HCT116 (cell line): Measurements from ENCODE around the gene IVD. TPM values are rescaled to one million over a fixed set of nuclear protein-coding genes. Genes with fewer than 3 reads are reported as not detected.

Experiments used
- ATAC-seq: fragments of 200-7000 bp; cut with Tn5 transposase; 2 replicates; pipeline ENCODE4 v1.9.1; 2020; ENCODE audit warnings: mild to moderate bottlenecking, moderate library complexity
- BruUV-seq: library from RNA; stranded (reverse); fragments of 400-500 nt; replicated peaks from 2 replicates; lab custom pipeline; 2021; lab: Mats Ljungman, UMichigan
- CTCF ChIA-PET: fragments of 300-600 bp; sonication (Branson Sonifier 250); formaldehyde crosslinking; loops from one replicate; lab custom pipeline; 2021; ENCODE audit warnings: antibody characterized with exemption; lab: Charles Lee
- POLR2A ChIA-PET: fragments of 300-600, 350-600 bp; sonication (Branson Sonifier 250); formaldehyde crosslinking; loops from one replicate; lab custom pipeline; 2021; ENCODE audit warnings: antibody characterized with exemption; lab: Charles Lee
- RAD21 ChIA-PET, 2 experiments: fragments of 300-600 bp; sonication (Branson Sonifier 250); formaldehyde crosslinking; loops; one replicate each; lab custom pipeline; 2023; ENCODE audit warnings: low total read pairs in 2 of 2; ENCODE audit not compliant: uncharacterized antibody in 2 of 2, unreplicated experiment in 2 of 2, low non-redundant PET in 1 of 2; lab: Charles Lee
- DNase-seq: peaks from one replicate; pipeline ENCODE4 v3.0.0-alpha.2; 2010; ENCODE audit warnings: low read depth, low spot score
- H2AFZ ChIP-seq: fragments of 200-600 bp; shearing (Covaris generic), sonication (generic); 2 replicates; pipeline ENCODE4 v1.6.1; 2017; ENCODE audit warnings: low read depth, mixed run types, mixed read lengths, antibody characterized with exemption, low read length; ENCODE audit not compliant: poor library complexity, severe bottlenecking
- H3K27ac ChIP-seq: 2 replicates; pipeline ENCODE4 v1.5.1; 2012; ENCODE audit warnings: low read depth, low read length
- H3K27me3 ChIP-seq: fragments of 200-600 bp; sonication (generic); 2 replicates; pipeline ENCODE4 v1.6.1; 2016; ENCODE audit warnings: mixed run types, low read length, mixed read lengths; ENCODE audit not compliant: insufficient read depth
- H3K36me3 ChIP-seq, 2 experiments: fragments of 200-500 bp in 1 of 2; fragments of 200-600 bp in 1 of 2; sonication (Bioruptor generic) in 1 of 2; sonication (generic) in 1 of 2; 2 replicates each; pipeline versions ENCODE4 v1.5.1 to v1.6.1; 2014 to 2016; ENCODE audit warnings: low read length in 2 of 2, inconsistent platforms in 1 of 2, mixed read lengths in 1 of 2, mixed run types in 1 of 2; ENCODE audit not compliant: insufficient read depth in 2 of 2, control insufficient read depth in 1 of 2
- H3K4me1 ChIP-seq, 2 experiments: fragments of 200-600 bp in 1 of 2; sonication (generic) in 1 of 2; 2 replicates each; pipeline versions ENCODE4 v1.5.1 to v1.6.1; 2012 to 2017; ENCODE audit warnings: low read length in 2 of 2, inconsistent platforms in 1 of 2, mild to moderate bottlenecking in 1 of 2, mixed read lengths in 1 of 2, mixed run types in 1 of 2, moderate library complexity in 1 of 2; ENCODE audit not compliant: insufficient read depth in 2 of 2, control insufficient read depth in 1 of 2
- H3K4me2 ChIP-seq: fragments of 200-600 bp; sonication (generic); 2 replicates; pipeline ENCODE4 v1.6.1; 2017; ENCODE audit warnings: mixed run types, low read length, mixed read lengths
- H3K4me3 ChIP-seq, 2 experiments: fragments of 200-600 bp in 1 of 2; sonication (generic) in 1 of 2; replicated peaks in 1 of 2; 2 replicates each; pipeline ENCODE4 v1.5.1; 2011 to 2016; ENCODE audit warnings: low read length in 2 of 2, control low read depth in 1 of 2, low read depth in 1 of 2, mild to moderate bottlenecking in 1 of 2, mixed read lengths in 1 of 2, mixed run types in 1 of 2
- H3K79me2 ChIP-seq: fragments of 200-600 bp; sonication (generic); 2 replicates; pipeline ENCODE4 v1.6.1; 2017; ENCODE audit warnings: mild to moderate bottlenecking, mixed run types, low read length, moderate library complexity, mixed read lengths; ENCODE audit not compliant: insufficient read depth
- H3K9ac ChIP-seq: fragments of 200-600 bp; sonication (generic); 2 replicates; pipeline ENCODE4 v1.6.1; 2016; ENCODE audit warnings: low read length, mixed read lengths
- H3K9me2 ChIP-seq: fragments of 200-600 bp; sonication (generic), shearing (Covaris generic); 2 replicates; pipeline ENCODE4 v1.6.1; 2017; ENCODE audit warnings: mixed run types, mild to moderate bottlenecking, moderate library complexity; ENCODE audit not compliant: insufficient read depth
- H3K9me3 ChIP-seq, 2 experiments: fragments of 200-500 bp in 1 of 2; fragments of 200-600 bp in 1 of 2; sonication (Bioruptor generic) in 1 of 2; sonication (generic) in 1 of 2; 2 replicates each; pipeline ENCODE4 v1.6.1; 2014 to 2017; ENCODE audit warnings: low read length in 2 of 2, mixed read lengths in 2 of 2, inconsistent platforms in 1 of 2, low read depth in 1 of 2, mild to moderate bottlenecking in 1 of 2, mixed run types in 1 of 2, moderate library complexity in 1 of 2; ENCODE audit not compliant: control insufficient read depth in 1 of 2, insufficient read depth in 1 of 2
- H4K20me1 ChIP-seq: fragments of 200-600 bp; sonication (generic), shearing (Covaris generic); 2 replicates; pipeline ENCODE4 v1.6.1; 2017; ENCODE audit warnings: mixed run types, mild to moderate bottlenecking, moderate library complexity; ENCODE audit not compliant: insufficient read depth
- ATF3 ChIP-seq: IDR thresholded peaks from 2 replicates; pipeline ENCODE4 v1.6.1; 2012
- CBX3 ChIP-seq: IDR thresholded peaks from 2 replicates; pipeline ENCODE4 v1.6.1; 2012; ENCODE audit warnings: low read depth
- CTCF ChIP-seq, 3 experiments: fragments of 200-600 bp in 1 of 3; sonication (generic) in 1 of 3; IDR thresholded peaks in 2 of 3; conservative IDR thresholded peaks in 1 of 3; 2 replicates each; pipeline ENCODE4 v1.5.1; 2012 to 2017; ENCODE audit warnings: low read depth in 2 of 3, low read length in 2 of 3, antibody characterized with exemption in 1 of 3, borderline replicate concordance in 1 of 3, control low read depth in 1 of 3, mild to moderate bottlenecking in 1 of 3, mixed read lengths in 1 of 3, mixed run types in 1 of 3, moderate library complexity in 1 of 3; ENCODE audit not compliant: insufficient read depth in 1 of 3
- EGR1 ChIP-seq: IDR thresholded peaks from 2 replicates; pipeline ENCODE4 v1.6.1; 2012; ENCODE audit warnings: low read depth
- ELF1 ChIP-seq: IDR thresholded peaks from 2 replicates; pipeline ENCODE4 v1.6.1; 2012; ENCODE audit warnings: low read depth, borderline replicate concordance
- EZH2 ChIP-seq: fragments of 200-600 bp; sonication (generic); IDR thresholded peaks from 2 replicates; pipeline ENCODE4 v1.6.1; 2017; ENCODE audit warnings: antibody characterized with exemption, mixed run types
- EZH2phosphoT487 ChIP-seq: fragments of 200-600 bp; IDR thresholded peaks from 2 replicates; pipeline ENCODE4 v1.6.1; 2018; ENCODE audit warnings: antibody characterized with exemption, borderline replicate concordance
- FOSL1 ChIP-seq: IDR thresholded peaks from 2 replicates; pipeline ENCODE4 v1.6.1; 2012; ENCODE audit warnings: low read depth
- JUND ChIP-seq: IDR thresholded peaks from 2 replicates; pipeline ENCODE4 v1.6.1; 2012
- POLR2A ChIP-seq: IDR thresholded peaks from 2 replicates; pipeline ENCODE4 v1.7.0; 2011; ENCODE audit warnings: borderline replicate concordance; ENCODE audit not compliant: insufficient read depth, insufficient read length; ENCODE audit errors: extremely low read depth
- RAD21 ChIP-seq: IDR thresholded peaks from 2 replicates; pipeline ENCODE4 v1.6.1; 2012; ENCODE audit warnings: low read depth, mild to moderate bottlenecking
- SIN3A ChIP-seq: IDR thresholded peaks from 2 replicates; pipeline ENCODE4 v1.6.1; 2012; ENCODE audit warnings: low read depth
- SP1 ChIP-seq: IDR thresholded peaks from 2 replicates; pipeline ENCODE4 v1.6.1; 2012; ENCODE audit warnings: low read depth
- SRF ChIP-seq: IDR thresholded peaks from 2 replicates; pipeline ENCODE4 v1.6.1; 2012; ENCODE audit warnings: low read depth
- ZBTB33 ChIP-seq: IDR thresholded peaks from 2 replicates; pipeline ENCODE4 v1.6.1; 2011; ENCODE audit warnings: mild to moderate bottlenecking, low read length, moderate library complexity; ENCODE audit not compliant: insufficient replicate concordance; ENCODE audit errors: extremely low read depth
- ZNF274 ChIP-seq: fragments of 200-500 bp; sonication (Bioruptor generic); IDR thresholded peaks from 2 replicates; pipeline ENCODE4 v1.6.1; 2014; ENCODE audit warnings: mild to moderate bottlenecking, low read depth, low read length, inconsistent platforms
- intact Hi-C: fragments of 100-400 bp; cut with micrococcal nuclease; formaldehyde crosslinking; loops from 2 replicates; pipeline ENCODE4 v1.10.0; 2022
- total RNA-seq: library from RNA; stranded (reverse); gene quantifications from one replicate; pipeline ENCODE4 v1.2.1, GENCODE V29; 2021; ENCODE audit not compliant: unreplicated experiment

IVD gene
- total RNA-seq, 1 experiment from 2014 or later = 65.6 TPM

GRCh38 chr15:40361640-40362039, 44.0 kb upstream of the IVD start:
- no peaks in the 10 kb centered on the region for H3K36me3 ChIP-seq
- POLR2A ChIA-PET = no interaction called here
- no peak overlapping the region for H3K9ac ChIP-seq
- DNase-seq = no peak
- H3K4me1 ChIP-seq = peaks cover 10 to 18% of the 10 kb centered on the region in 2 experiments
- no peak overlapping the region for H3K4me2 ChIP-seq
- no peaks in the 10 kb centered on the region for H3K79me2 ChIP-seq
- BruUV-seq = no TSS peak
- no peak for TF ChIP-seq EZH2
- no peak for TF ChIP-seq ELF1
- no peak for TF ChIP-seq SP1
- no peak for TF ChIP-seq ZBTB33
- TF ChIP-seq EGR1 = no peak
- TF ChIP-seq JUND = no peak
- TF ChIP-seq SIN3A = no peak
- no peak for TF ChIP-seq CBX3
- TF ChIP-seq CTCF (IDR thresholded peaks at IDR 0.05 in 2 of 3, conservative IDR thresholded peaks at IDR 0.05 in 1 of 3; ENCODE audit: borderline replicate concordance in 1 of 3, insufficient read depth in 1 of 3, low read depth in 2 of 3, low read length in 2 of 3) = no peak
- no peak for TF ChIP-seq ATF3
- TF ChIP-seq EZH2phosphoT487 = no peak
- TF ChIP-seq SRF = no peak
- TF ChIP-seq POLR2A = no peak
- no peak for TF ChIP-seq RAD21
- TF ChIP-seq FOSL1 = no peak
- TF ChIP-seq ZNF274 = no peak
- TF ChIP-seq, all 23 proteins: peak for 0
- CTCF ChIA-PET = no interaction called here
- no peak overlapping the region for H3K27ac ChIP-seq
- H3K27me3 ChIP-seq = no peaks in the 10 kb centered on the region
- ATAC-seq = no peak
- H3K9me3 ChIP-seq = no peaks in the 10 kb centered on the region
- intact Hi-C loops = no loop called here
- H2AFZ ChIP-seq = no peak overlapping the region
- RAD21 ChIA-PET = no interaction called here
- H4K20me1 ChIP-seq = no peaks in the 10 kb centered on the region
- H3K4me3 ChIP-seq = no peak overlapping the region
- H3K9me2 ChIP-seq = no peaks in the 10 kb centered on the region
